Measurements from ENCODE around the gene TPPP.
"Not testable (repeated sequence)": the region's sequence is repeated elsewhere in the genome, so short reads cannot be mapped to it uniquely, and the experiment has no call there.

Gene TPPP

DNA sequence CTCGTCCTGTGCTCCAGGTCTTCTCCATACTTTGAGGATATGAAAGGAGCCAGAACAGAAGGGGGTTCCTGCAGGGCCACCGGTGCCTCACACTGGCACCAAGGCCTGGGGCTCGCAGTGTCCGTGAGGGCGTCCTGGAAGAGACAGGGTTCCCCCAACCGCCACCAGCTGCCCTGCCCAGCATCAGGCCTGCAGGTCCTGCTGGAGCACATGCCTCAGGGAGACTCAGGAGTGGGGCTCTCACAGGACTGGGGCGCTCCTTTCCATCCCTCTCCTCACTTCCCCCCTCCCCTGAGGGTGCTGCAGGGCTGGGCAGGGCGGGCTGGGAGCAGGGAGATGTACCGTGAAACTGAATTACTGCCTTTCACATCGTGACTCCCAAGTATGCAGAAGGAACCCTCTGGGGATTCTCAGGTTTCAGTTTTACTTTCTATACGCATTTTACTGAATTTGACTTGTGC is 49.3 kb downstream of the TPPP start:
- no peak for DNase-seq

DNA sequence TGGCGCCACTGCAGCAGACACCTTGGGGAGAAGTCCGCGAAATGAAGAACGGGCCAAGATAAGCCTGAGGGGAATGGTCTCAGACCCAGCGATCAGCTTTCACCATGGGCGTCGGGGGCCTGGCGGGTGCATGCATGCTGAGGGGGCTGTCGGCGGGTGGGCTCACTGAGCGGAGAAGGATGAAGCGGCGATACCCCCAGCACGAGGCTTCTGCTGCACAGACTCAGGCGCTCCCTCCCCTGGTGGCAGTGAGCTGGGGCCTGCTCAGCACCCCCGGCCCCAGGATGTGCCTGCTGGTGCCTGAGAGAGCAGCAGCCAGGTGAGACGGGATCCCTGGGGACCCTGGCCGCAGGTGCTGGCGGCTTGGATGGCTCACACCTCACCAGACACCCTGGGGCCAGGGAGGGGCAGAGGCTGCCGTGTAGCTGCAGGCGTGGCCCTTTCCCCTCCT is 49.8 kb downstream of the TPPP start:
- DNase-seq: no peak

DNA sequence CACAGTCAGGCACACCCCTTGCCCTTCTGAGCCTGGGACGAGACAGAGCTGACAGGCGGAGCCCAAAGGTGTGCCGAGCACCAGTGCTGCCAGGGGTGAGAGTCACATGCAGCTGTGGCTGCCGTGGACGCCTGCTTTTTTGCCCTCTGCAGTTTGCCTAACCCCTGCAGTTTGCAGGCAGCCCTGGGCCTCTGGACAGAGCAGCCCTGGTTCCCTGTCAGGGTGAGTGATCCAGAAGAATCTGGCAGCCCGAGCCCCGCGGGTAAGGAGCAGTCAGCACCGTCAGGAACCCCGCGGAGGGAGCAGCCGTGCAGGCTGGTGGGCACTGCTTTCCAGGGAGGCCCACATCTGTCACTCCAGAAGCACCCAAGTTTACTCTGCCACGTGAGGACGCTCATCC is 50.7 kb downstream of the TPPP start:
- no peak for DNase-seq

DNA sequence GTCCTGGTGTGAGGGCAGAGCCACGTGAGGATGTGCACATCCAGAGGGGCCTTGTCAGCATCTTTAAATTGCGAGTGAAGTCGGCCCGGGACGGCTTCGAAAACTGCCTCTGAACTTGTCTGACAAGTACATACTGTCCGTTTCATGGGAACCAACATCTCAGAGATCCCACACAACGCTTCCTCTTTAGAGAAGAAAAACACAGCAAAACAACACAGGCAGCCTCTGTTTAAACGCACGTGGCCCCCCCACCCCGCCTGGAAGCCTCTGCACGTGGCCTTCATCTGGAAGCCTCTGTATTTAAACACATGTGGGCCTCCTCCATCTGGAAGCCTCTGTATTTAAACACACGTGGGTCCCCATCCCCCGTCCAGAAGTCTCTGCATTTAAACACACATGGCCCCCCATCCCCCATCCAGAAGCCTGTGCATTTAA is 51.8 kb downstream of the TPPP start:
- no peak for DNase-seq

DNA sequence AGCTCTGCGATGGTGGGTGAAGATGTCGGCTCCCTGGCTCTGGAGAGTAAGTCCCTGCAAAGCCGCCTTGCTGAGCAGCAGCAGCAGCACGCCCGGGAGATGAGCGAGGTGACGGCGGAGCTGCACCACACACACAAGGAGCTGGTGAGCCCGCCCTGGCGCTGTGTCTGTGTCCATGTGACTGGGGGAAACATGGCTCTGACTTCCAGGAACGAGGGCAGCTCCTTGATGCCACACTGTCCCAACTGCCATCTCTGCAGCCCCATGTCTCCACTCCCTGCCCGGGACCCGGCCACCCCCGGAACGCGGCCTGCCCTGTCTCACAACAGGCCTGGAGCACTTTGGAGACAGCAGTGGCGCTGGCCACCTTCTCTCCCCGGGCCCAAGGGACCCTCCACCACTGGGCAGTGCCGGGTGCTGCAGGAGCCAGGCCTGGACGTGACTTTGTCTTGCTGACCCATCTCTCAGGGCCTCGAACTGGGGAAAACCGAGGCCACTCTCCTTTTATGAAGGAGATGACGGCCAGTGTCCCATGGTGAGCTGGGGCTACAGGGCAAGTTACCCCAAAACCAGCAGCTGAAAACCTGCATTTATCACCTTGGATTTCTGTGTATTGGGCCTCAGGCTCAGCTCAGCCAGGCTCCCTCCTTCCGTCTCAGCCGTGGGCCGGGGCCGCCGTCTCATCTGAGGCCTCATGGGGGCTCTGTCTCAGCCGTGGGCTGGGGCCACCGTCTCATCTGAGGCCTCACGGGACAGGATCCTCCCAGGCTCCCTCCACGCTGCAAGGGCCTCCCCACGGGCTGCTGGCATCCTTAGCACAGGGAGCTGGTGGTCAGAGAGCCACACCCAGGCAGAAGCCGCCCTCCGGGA is 52.5 kb downstream of the TPPP start:
- no peak for DNase-seq

DNA sequence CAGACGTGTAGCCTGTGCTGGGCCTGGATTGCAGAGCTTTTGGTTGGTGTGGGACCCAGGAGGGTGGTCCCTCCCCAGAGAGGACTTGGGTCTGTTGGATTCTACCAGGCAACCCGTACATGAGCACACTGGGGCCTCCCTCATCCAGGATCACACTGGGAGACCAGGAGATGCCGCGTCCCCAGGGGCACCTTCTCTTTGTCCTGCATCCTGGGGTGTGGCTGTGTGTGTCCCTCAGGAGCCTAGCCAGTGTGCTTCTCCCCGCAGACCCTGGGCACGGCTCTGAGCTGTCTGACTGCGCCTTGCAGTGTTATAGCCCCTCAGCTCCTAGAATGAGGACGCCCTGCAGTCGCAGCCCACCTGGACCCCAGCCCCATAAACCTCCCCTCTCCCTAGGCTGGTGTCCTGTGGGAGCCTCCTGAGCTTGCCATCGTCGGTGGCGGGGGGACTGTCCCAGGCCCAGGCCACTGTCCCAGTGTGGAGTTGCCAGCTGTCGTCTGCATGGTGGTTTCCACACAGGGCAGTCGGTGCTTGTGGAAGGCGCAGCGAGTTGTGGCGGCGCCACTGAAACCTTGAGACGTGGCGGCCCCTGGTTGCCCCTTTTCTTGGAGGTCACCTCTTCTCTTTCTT is 53.5 kb downstream of the TPPP start:
- DNase-seq: no peak

DNA sequence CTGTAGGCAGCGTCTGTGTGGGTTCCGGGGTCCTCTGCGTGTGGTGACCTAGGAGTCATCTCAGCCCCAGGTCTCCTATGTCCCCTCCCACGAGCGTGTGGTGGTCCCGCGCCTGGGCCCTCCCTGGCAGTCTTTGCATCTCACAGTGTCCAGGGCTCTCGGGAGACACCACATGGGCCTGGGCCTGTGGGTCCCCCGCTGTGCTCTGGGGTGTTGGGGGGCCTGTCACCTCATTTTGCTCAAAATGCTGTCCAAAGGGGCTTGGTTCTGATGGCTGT is 54.0 kb downstream of the TPPP start:
- DNase-seq: no peak

DNA sequence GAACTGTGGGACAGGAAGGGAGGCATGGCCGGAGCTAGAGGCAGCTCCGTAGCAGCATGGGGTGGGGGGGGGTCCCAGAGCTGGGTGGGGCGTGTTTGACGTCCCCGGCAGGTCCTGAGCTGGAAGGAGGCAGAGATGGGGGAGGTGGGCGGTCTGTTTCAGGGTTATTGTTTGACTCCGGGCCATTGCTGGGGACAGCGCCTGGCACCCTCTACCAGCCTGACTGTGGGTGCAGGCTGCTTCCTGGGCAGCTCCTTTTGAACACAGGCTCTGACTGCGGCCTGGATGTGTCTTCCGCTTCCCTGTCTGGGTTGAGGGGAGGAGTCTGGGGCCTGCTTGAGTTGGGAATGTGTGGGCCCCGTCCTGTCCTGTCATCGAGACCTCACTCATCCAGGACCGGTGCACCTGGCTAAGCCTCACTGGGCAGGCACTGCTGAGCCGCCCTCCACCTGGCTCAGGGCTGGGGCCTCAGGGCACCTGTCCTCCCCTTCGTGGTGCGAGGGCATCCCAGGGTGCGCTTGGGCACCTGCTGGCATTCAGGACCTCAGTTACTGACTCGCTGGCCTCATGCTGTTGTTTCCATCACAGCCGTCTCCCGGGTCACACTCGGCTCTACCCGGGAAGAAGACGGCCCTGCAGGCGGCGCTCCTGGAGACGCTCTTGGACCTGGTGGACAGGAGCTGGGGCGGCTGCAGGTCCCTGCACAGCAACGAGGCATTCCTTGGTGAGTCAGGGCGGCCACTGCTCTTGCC is 54.5 kb downstream of the TPPP start:
- no peak for DNase-seq

DNA sequence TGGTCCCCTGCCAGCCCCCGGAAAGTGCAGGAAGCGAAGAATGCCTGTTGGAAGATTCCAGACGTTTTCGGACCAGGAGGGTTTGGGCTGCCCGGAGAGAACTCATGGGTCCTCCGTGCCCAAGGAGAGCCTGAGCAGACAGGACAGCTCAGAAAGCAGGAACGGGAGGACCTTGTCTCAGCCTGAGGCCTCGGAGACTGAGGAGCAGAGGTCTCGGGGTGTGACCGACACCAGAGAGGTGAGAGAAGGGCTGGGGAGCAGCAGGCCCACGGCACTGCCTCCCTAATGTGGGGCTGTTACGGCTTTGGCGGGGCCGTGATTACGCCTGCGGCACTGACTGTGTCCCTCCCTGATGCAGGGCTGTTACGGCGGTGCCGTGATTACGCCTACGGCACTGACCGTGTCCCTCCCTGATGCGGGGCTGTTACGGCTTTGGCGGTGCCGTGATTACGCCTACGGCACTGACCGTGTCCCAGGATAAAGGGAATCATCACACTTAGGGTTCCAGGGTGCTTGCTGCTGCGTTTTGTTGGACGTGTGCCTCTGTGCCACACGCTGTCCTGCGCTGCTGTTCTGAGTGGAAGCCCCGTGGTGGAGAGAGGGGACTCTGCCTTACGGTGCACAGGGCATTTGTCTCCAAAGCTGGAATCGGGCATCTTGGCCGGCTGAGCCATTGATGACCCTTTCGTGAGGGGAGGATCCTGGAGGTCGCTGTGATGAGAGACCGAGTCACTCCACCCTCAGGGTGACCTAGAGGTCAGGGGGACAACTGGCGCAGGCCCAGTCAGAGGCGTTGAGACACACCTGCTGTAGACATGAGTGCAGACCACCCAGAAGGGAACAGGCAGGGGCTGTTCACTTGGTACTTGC is 55.3 kb downstream of the TPPP start:
- DNase-seq: no peak

DNA sequence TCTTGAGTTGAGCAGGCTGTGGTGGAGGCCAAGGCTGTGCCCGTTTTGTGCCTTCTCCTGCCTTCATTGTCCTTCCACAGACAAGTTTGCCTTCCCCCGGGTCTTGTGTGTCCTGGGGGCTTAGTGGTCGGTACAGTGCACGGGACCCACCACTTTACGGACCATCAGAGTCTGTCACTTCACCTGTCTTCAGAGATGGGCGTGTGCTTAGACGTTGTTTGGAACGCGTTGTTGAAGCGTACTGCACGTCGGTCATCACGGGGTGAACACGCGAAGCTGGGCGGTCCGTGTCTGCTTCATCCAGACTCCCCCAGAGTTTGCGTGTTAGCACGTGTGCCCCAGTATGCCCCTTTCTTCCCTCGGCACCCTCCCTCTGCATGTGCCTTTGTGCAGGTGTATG is 56.2 kb downstream of the TPPP start:
- DNase-seq: no peak

DNA sequence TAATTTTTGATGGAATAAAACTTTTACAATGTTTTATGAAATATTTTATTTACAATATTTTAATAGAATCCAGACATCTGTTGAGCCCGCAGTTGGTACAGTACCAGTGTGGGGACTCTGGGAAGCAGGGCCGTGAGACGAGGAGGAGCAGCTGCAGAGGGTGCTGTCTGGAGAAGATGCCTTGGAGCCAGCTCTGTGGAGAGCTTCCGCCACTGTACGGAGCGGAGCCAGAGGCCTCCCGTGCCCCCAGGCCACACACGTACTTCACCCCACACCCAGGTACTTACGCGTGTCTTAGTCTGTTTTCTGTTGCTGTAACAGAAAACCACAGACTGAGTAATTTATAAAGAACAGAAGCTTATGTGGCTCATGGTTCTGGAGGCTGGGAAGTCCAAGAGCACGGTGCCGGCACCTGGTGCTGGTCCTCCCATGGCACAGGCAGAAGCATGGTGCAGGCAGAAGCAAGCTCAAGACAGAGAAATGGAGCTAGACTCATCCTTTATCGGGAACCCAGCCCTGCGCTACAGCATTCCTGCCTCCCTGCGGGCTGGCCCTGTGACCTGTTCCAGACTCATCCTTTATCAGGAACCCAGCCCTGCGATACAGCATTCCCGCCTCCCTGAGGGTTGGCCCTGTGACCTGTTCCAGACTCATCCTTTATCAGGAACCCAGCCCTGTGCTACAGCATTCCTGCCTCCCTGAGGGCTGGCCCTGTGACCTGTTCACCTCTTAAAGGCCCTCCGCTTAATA is 57.7 kb downstream of the TPPP start:
- no peak for DNase-seq

DNA sequence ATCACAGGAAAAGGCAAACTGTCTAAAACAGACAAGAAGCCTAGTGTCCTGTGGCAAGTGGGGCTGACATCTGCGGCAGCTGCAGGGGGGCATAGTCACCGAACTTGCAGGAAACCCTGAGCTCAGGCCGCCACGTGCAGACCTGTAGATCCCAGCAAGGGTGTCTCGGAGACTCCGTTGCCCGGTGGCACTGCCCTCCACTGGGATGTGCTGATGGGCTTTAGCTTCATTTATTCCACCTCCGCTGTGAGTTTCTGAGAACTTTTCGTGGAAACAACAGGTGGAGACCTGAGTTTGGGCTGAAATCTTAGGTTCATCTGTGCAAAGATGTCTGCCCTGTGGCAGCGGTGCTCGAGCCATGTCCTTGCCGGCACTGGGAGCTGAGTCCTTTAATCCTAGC is 59.0 kb downstream of the TPPP start:
- no peak for DNase-seq

DNA sequence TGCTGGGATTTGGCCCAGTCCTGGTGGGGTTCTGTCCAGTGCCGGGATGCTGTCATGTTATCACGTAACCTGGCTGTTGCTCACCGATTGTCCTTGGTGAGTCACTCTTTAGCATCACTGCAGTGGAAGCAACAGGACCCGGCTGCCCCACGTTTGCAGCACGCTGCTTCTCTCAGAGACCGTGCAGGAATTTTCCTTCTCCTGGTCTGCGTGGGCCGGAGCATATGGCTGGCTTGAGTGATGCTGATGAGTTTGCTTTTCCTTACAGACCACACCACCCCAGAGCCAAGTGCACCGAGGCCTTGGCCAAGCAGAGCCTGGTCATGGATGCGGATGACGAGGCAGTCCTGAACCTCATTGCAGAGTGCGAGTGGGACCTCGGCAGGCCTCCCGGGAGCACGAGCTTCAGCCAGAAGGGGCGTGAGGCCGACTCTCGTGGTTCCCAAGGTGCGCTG is 59.6 kb downstream of the TPPP start:
- no peak for DNase-seq

DNA sequence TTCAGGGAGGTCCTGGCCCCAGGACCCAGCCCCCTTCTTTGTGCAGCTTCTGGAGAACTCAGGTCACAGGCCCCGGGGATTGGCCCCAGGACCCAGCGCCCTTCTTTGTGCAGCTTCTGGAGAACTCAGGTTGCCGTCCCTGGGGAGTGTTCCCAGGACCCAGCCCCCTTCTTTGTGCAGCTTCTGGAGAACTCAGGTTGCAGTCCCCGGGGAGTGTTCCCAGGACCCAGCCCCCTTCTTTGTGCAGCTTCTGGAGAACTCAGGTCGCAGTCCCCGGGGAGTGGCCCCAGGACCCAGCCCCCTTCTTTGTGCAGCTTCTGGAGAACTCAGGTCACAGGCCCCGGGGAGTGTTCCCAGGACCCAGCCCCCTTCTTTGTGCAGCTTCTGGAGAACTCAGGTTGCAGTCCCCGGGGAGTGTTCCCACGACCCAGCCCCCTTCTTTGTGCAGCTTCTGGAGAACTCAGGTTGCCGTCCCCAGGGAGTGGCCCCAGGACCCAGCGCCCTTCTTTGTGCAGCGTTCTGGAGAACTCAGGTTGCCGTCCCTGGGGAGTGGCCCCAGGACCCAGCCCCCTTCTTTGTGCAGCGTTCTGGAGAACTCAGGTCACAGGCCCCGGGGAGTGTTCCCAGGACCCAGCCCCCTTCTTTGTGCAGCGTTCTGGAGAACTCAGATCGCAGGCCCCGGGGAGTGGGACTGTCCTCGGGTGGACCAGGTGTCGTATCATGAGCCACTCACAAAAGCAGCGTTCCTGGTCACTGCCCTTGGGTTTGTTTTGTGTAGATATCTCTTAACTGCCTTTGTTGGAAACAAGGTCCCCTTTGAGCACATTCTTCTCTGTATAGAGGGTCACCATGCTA is 64.6 kb downstream of the TPPP start:
- DNase-seq: not testable (repeated sequence)

DNA sequence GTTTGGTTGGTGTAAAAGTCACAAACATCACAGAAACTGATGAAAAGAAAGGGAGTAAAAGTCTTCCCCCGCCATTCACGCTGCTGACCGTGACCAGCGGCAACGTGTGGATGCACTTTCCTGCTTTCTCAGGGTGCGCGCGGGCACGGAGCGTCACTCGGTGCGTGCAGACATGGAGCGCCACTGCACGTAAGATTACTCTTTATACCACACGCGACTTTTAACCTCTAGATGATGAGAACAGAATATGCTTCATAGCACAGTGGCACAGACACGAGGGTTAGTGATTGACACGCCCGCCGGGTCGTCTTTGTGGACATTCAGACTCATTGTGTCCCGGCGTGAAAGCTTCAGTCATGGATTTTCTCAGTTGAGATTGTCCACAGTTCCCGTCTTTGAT is 65.3 kb downstream of the TPPP start:
- DNase-seq: no peak

DNA sequence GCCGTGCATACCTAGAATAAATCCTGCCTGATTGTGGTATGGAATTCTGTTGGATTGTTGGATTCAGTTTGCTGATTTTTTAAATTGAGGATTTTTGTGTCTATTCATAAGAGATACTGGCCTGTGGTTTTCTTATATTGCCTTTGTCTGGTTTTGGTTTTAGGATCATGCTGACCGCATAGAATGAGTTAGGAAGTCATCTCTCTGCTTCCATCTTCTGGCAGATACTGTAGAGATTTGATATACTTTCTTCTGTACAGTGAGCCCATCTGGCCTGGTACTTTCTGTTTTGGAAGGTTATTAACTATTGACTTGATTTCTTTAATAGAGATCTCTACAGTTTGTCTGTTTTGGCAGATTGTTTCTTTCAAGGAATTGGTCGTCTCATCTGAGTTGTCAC is 66.3 kb downstream of the TPPP start:
- DNase-seq: peak in 2 of 3 donors; percentile 23 to 24

DNA sequence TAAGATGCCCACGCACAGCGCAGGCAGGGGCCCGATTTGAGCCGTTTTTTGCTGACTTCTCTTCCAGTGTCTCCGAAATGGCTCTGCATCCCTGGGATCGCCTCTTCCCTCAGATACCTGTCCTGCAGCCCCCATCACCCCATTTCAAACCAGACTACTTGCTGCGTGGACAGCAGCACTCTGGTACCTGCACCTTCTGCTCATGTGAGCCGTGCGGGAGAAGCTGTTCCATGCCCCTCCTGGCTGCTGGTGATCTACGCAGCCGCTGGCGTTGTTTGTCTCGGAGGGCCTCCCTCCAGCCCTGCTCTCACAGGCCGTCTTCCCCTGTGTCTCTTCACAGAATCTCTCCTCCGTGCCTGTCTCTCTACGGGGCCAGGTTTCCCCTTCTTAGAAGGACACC is 67.6 kb downstream of the TPPP start:
- no peak for DNase-seq

DNA sequence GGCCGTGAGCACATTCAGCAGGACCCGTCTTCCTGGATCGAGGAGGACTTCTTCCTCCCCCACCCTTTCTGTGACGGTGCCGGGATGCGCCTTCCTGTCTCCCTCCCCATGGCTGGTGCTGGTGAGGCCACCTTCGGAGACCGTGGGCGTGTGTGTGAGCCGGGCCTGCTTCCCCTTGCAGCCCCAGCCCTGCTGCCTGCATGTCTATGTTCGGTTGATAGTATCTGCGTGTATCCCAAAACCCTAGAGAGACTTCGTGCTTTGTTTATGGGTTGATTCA is 68.3 kb downstream of the TPPP start:
- DNase-seq: no peak

DNA sequence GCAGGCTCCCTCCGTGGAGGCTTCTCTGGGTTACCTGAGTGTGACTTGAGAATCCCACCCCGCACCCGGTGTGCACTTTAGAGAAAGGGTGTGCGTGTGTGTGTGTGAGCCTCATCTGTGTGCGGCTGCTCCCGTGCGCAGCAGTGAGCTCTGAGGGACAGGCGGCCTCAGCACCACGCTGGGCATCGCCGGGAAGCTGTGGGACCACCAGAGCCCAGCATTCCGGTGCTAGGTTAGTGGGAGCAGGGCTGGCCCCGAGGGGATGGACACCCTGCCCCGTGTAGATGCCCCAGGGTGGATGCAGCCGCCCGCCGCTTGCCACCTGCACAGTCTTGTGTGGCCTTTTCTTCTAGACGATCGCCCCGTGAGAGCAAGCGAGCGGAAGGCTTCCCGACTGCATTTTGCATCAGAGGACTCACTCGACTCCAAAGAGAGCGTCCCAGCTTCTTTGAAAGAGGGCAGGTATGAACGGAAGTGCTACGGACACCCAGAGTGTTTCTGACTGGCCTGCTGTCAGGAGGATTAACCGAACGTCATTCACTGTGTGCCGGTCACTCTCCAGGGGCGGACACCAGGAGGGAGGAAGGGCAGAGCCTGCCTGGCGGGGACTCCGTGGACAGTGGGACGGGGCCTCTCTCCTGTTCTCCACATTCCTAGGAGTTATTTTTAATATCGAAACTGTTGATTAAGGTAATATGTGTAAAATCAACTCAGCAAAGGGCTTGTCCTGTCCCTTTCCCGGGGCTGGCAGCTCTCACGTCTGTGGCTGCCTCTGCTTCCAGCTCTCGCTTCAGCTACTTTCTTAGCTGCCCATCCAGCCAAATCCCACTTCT is 68.8 kb downstream of the TPPP start:
- no peak for DNase-seq

DNA sequence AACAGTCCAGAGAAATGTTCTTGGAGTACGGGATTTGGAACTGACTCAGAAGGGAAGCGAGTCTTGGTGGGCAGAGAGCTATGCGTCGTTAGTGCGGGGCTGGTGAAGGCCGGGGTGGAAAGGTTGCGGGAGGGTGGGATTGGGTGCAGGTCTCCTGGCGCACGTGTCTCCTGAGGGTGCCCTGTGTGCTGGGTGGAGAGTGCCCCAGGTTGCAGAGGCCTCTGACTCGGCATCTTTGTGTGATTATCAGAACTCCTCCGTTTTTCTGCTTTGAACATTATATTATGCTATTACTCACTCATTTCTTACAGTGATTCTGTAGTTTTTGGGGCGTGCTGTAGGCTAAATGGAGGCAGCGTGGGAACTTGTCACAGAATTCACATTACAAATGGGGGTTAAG is 69.6 kb downstream of the TPPP start:
- DNase-seq: no peak

Measured in suppressor macrophage treated with lipopolysaccharide for 1 hour (primary cell).